ENCODE measurements around the gene DCAF17.
A peak's percentile ranks its signal among the peaks of the same experiment; 100 is the strongest.
"Not testable (repeated sequence)": the region's sequence is repeated elsewhere in the genome, so short reads cannot be mapped to it uniquely, and the experiment has no call there.

Gene DCAF17

GRCh38 chr2:171411791-171412483, 22.1 kb upstream of the DCAF17 start:
- Histone ChIP-seq H3K18ac (ENCODE audit: low read length) (no peak overlapping the region), H2BK12ac (ENCODE audit: low read length) (no peak overlapping the region), H3K4me3 (ENCODE audit: low read length in 2 of 2) (no peak overlapping the region), H4K91ac (ENCODE audit: low read depth, low read length, poor library complexity) (no peak overlapping the region), H3K4me2 (ENCODE audit: insufficient read depth, low read length, poor library complexity, severe bottlenecking) (no peak overlapping the region), H3K4ac (ENCODE audit: low read length) (no peak overlapping the region), H2AK5ac (ENCODE audit: low read depth, low read length) (no peak overlapping the region), H2BK15ac (ENCODE audit: low read length) (no peak overlapping the region), H3K27me3 (ENCODE audit: control insufficient read depth in 3 of 3, insufficient read depth in 3 of 3, low read depth in 1 of 3, low read length in 3 of 3) (no peaks in the 10 kb centered on the region), H3K9ac (ENCODE audit: low read depth, low read length, poor library complexity) (no peak overlapping the region), H3K4me1 (ENCODE audit: control insufficient read depth in 2 of 2, insufficient read depth in 1 of 2, low read depth in 1 of 2, low read length in 2 of 2) (peaks cover 5 to 7% of the 10 kb centered on the region in 2 donors), H4K8ac (ENCODE audit: low read depth, low read length) (no peak overlapping the region), H2BK5ac (ENCODE audit: low read length) (no peak overlapping the region), H3K36me3 (replicated peaks in 1 of 2; ENCODE audit: control insufficient read depth in 2 of 2, insufficient read depth in 2 of 2, low read length in 2 of 2) (no peaks in the 10 kb centered on the region), H3K23ac (ENCODE audit: low read depth, low read length, poor library complexity) (no peak overlapping the region), H3K79me1 (ENCODE audit: low read depth, low read length) (no peaks in the 10 kb centered on the region), H3K14ac (ENCODE audit: low read length) (no peak overlapping the region), H3K9me3 (replicated peaks in 1 of 2; ENCODE audit: control insufficient read depth in 2 of 2, insufficient read depth in 1 of 2, low read depth in 1 of 2, low read length in 2 of 2) (no peaks in the 10 kb centered on the region), H3K27ac (replicated peaks; ENCODE audit: low read length) (no peak overlapping the region), H2BK120ac (ENCODE audit: low read depth, low read length) (no peak overlapping the region), H2AFZ (ENCODE audit: low read length) (no peak overlapping the region)
- no peak for DNase-seq (ENCODE audit: low spot score)
- WGBS, 2 donors (ENCODE audit: extremely low coverage in 2 of 2, insufficient read length in 2 of 2, insufficient replicate concordance in 1 of 2): no CpG with 5 or more reads among the region's 2 CpGs

DNA sequence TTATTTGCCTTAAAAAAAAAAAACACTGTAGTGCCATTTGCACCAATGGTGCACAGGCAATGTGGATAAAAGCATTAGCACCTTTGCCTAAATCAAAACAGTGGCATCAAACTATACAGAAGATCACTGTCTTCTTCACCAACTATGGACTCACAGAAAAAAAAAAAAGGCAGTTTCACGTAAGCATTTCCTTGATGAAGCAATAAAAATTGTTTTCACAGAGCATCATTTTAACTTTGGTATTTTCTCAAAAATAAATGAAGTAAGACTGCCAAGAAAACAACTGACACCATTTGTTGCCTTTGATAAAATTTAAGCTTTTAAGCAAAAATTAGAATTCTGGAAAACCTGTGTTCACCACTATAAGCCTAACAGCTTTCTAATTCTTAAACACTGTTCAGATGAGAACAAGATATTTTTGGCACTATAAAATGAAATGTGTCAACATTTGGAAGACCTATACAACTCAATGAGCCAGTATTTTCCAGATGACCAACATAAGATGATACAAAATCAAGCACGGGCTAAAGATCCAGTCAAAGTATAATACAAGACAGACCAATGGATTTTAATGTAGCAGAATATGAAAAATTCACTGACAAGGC, 21.4 kb upstream of the DCAF17 start:
- Histone ChIP-seq H2BK15ac (ENCODE audit: low read length) (no peak overlapping the region), H3K9me3 (replicated peaks in 1 of 2; ENCODE audit: control insufficient read depth in 2 of 2, insufficient read depth in 1 of 2, low read depth in 1 of 2, low read length in 2 of 2) (no peaks in the 10 kb centered on the region), H3K9ac (ENCODE audit: low read depth, low read length, poor library complexity) (no peak overlapping the region), H3K23ac (ENCODE audit: low read depth, low read length, poor library complexity) (no peak overlapping the region), H4K91ac (ENCODE audit: low read depth, low read length, poor library complexity) (no peak overlapping the region), H3K4ac (ENCODE audit: low read length) (no peak overlapping the region), H2BK120ac (ENCODE audit: low read depth, low read length) (no peak overlapping the region), H4K8ac (ENCODE audit: low read depth, low read length) (no peak overlapping the region), H3K4me1 (ENCODE audit: control insufficient read depth in 2 of 2, insufficient read depth in 1 of 2, low read depth in 1 of 2, low read length in 2 of 2) (peaks cover 5 to 7% of the 10 kb centered on the region in 2 donors), H3K27me3 (ENCODE audit: control insufficient read depth in 3 of 3, insufficient read depth in 3 of 3, low read depth in 1 of 3, low read length in 3 of 3) (no peaks in the 10 kb centered on the region), H2BK5ac (ENCODE audit: low read length) (no peak overlapping the region), H3K18ac (ENCODE audit: low read length) (no peak overlapping the region), H3K36me3 (replicated peaks in 1 of 2; ENCODE audit: control insufficient read depth in 2 of 2, insufficient read depth in 2 of 2, low read length in 2 of 2) (no peaks in the 10 kb centered on the region), H2AK5ac (ENCODE audit: low read depth, low read length) (no peak overlapping the region), H3K14ac (ENCODE audit: low read length) (no peak overlapping the region), H2AFZ (ENCODE audit: low read length) (no peak overlapping the region), H3K79me1 (ENCODE audit: low read depth, low read length) (no peaks in the 10 kb centered on the region), H3K4me3 (ENCODE audit: low read length in 2 of 2) (no peak overlapping the region), H2BK12ac (ENCODE audit: low read length) (no peak overlapping the region), H3K27ac (replicated peaks; ENCODE audit: low read length) (no peak overlapping the region), H3K4me2 (ENCODE audit: insufficient read depth, low read length, poor library complexity, severe bottlenecking) (no peak overlapping the region)
- no peak for DNase-seq (ENCODE audit: low spot score)
- no CpG with 5 or more reads among the region's 2 CpGs for WGBS, 2 donors (ENCODE audit: extremely low coverage in 2 of 2, insufficient read length in 2 of 2, insufficient replicate concordance in 1 of 2)

DNA sequence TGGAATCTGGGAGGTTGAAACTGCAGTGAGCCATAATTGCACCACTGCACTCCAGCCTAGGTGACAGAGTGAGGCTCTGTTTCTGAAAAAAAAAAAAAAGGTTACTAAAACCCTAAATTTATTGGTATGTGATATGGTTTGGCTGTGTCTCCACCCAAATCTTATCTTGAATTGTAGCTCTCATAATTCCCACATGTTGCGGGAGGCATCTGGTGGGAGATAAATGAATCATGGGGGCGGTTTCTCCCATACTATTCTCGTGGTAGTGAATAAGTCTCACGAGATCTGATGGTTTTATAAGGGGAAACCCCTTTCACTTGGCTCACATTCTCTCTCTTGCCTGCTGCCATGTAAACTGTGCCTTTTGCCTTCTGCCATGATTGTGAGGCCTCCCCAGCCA, 19.4 kb upstream of the DCAF17 start:
- not testable (repeated sequence) for H3K4me3 ChIP-seq (ENCODE audit: low read length in 2 of 2); H2BK120ac ChIP-seq (ENCODE audit: low read depth, low read length); H3K4ac ChIP-seq (ENCODE audit: low read length); H2BK5ac ChIP-seq (ENCODE audit: low read length); H2BK12ac ChIP-seq (ENCODE audit: low read length); H4K8ac ChIP-seq (ENCODE audit: low read depth, low read length); H3K18ac ChIP-seq (ENCODE audit: low read length); H3K79me1 ChIP-seq (ENCODE audit: low read depth, low read length); H2BK15ac ChIP-seq (ENCODE audit: low read length); H3K14ac ChIP-seq (ENCODE audit: low read length); H3K23ac ChIP-seq (ENCODE audit: low read depth, low read length, poor library complexity); H2AK5ac ChIP-seq (ENCODE audit: low read depth, low read length); H3K4me1 ChIP-seq (ENCODE audit: control insufficient read depth in 2 of 2, insufficient read depth in 1 of 2, low read depth in 1 of 2, low read length in 2 of 2); H3K9ac ChIP-seq (ENCODE audit: low read depth, low read length, poor library complexity); H3K4me2 ChIP-seq (ENCODE audit: insufficient read depth, low read length, poor library complexity, severe bottlenecking); H3K36me3 ChIP-seq (replicated peaks in 1 of 2; ENCODE audit: control insufficient read depth in 2 of 2, insufficient read depth in 2 of 2, low read length in 2 of 2); H3K27me3 ChIP-seq (ENCODE audit: control insufficient read depth in 3 of 3, insufficient read depth in 3 of 3, low read depth in 1 of 3, low read length in 3 of 3); H3K27ac ChIP-seq (replicated peaks; ENCODE audit: low read length); H3K9me3 ChIP-seq (replicated peaks in 1 of 2; ENCODE audit: control insufficient read depth in 2 of 2, insufficient read depth in 1 of 2, low read depth in 1 of 2, low read length in 2 of 2); H4K91ac ChIP-seq (ENCODE audit: low read depth, low read length, poor library complexity); DNase-seq (ENCODE audit: low spot score); H2AFZ ChIP-seq (ENCODE audit: low read length)
- no CpG with 5 or more reads among the region's 4 CpGs for WGBS, 2 donors (ENCODE audit: extremely low coverage in 2 of 2, insufficient read length in 2 of 2, insufficient replicate concordance in 1 of 2)

DNA sequence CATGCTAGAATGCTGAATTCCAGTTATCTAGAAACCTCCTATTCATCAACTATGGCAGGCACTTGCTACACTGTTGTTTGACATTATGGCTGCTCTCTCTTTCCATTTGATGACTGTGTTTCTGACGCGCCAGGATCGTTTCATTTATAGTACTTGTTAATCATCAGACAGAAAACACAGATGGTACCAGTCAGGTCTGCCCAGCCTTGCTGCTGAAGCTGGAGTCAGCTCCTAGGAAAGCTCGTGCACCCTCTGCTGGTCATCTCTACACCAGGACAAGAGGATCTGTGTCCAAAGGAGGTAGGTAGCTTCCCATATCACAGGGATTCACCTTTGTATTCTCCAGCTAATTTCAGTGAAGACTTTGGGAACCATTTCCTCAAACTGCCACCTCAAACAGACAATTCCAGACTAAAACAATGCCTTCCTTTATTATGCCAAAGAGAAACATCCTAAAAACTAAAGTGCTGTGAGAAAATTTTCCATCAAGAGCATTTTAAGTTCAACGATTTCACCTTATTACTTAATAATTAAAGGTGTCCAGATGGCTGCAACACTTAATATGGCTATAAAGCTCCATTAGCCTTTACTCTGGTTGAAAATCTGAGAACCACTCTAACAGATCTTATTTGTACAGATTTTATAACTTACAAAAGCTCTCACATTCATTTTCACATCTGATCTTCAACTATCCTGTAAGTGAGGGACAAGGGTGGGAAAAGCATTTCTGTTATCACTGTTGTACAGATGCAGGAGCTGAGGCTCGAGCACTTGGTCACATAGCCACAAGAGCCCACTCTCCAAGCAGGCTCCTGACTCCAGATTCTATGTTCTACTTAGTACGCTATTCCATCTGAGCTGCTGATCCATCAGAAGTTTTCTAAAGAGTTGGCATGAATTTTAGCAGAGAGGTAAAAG, 17.8 kb upstream of the DCAF17 start:
- Histone ChIP-seq H3K23ac (ENCODE audit: low read depth, low read length, poor library complexity) (no peak overlapping the region), H3K79me1 (ENCODE audit: low read depth, low read length) (no peaks in the 10 kb centered on the region), H2BK15ac (ENCODE audit: low read length) (no peak overlapping the region), H3K4me3 (ENCODE audit: low read length in 2 of 2) (no peak overlapping the region), H3K9me3 (replicated peaks in 1 of 2; ENCODE audit: control insufficient read depth in 2 of 2, insufficient read depth in 1 of 2, low read depth in 1 of 2, low read length in 2 of 2) (no peaks in the 10 kb centered on the region), H2AK5ac (ENCODE audit: low read depth, low read length) (no peak overlapping the region), H4K8ac (ENCODE audit: low read depth, low read length) (no peak overlapping the region), H3K18ac (ENCODE audit: low read length) (no peak overlapping the region), H2AFZ (ENCODE audit: low read length) (peak overlapping the region; percentile 50), H3K14ac (ENCODE audit: low read length) (no peak overlapping the region), H3K27me3 (ENCODE audit: control insufficient read depth in 3 of 3, insufficient read depth in 3 of 3, low read depth in 1 of 3, low read length in 3 of 3) (no peaks in the 10 kb centered on the region), H2BK5ac (ENCODE audit: low read length) (no peak overlapping the region), H2BK120ac (ENCODE audit: low read depth, low read length) (no peak overlapping the region), H3K4me2 (ENCODE audit: insufficient read depth, low read length, poor library complexity, severe bottlenecking) (no peak overlapping the region), H3K4me1 (ENCODE audit: control insufficient read depth in 2 of 2, insufficient read depth in 1 of 2, low read depth in 1 of 2, low read length in 2 of 2) (no peaks in the 10 kb centered on the region), H3K27ac (replicated peaks; ENCODE audit: low read length) (no peak overlapping the region), H2BK12ac (ENCODE audit: low read length) (no peak overlapping the region), H3K9ac (ENCODE audit: low read depth, low read length, poor library complexity) (no peak overlapping the region), H3K4ac (ENCODE audit: low read length) (no peak overlapping the region), H3K36me3 (replicated peaks in 1 of 2; ENCODE audit: control insufficient read depth in 2 of 2, insufficient read depth in 2 of 2, low read length in 2 of 2) (no peaks in the 10 kb centered on the region), H4K91ac (ENCODE audit: low read depth, low read length, poor library complexity) (no peak overlapping the region)
- peak; percentile 64 for DNase-seq (ENCODE audit: low spot score)
- no CpG with 5 or more reads among the region's 7 CpGs for WGBS, 2 donors (ENCODE audit: extremely low coverage in 2 of 2, insufficient read length in 2 of 2, insufficient replicate concordance in 1 of 2)

Data from neuronal stem cell (in vitro differentiated cells).